Upper lobe of right lung (tissue), 1 donor: ENCODE measurements around the gene PPP4C. TPM values are rescaled to one million over a fixed set of nuclear protein-coding genes. Genes with fewer than 3 reads are reported as not detected.
"Not testable (repeated sequence)": the region's sequence is repeated elsewhere in the genome, so short reads cannot be mapped to it uniquely, and the experiment has no call there.

ENCODE experiments used
- ATAC-seq: fragments of 200-7000 bp; cut with Tn5 transposase; one replicate; pipeline ENCODE4 v1.9.1; 2020; ENCODE audit warnings: mild to moderate bottlenecking, moderate library complexity
- DNase-seq: peaks from one replicate; pipeline ENCODE4 v3.0.0-alpha.2; 2020
- H3K27ac ChIP-seq: fragments of 200-600 bp; one replicate; pipeline ENCODE4 v1.8.0; 2022
- H3K27me3 ChIP-seq: fragments of 200-600 bp; one replicate; pipeline ENCODE4 v1.8.0; 2022; ENCODE audit warnings: mild to moderate bottlenecking
- H3K36me3 ChIP-seq: fragments of 200-600 bp; one replicate; pipeline ENCODE4 v1.8.0; 2022
- H3K4me1 ChIP-seq: fragments of 200-600 bp; one replicate; pipeline ENCODE4 v1.8.0; 2022
- H3K4me3 ChIP-seq: fragments of 200-600 bp; one replicate; pipeline ENCODE4 v1.8.0; 2022; ENCODE audit warnings: mild to moderate bottlenecking
- H3K9me3 ChIP-seq: fragments of 200-600 bp; one replicate; pipeline ENCODE4 v1.8.0; 2022
- intact Hi-C: fragments of 100-400 bp; cut with DNase I; formaldehyde crosslinking; loops from one replicate; pipeline ENCODE4 v1.11.0; 2022
- total RNA-seq: library from RNA; stranded (reverse); fragmentation: NEBNext Ultra II Directional; extraction: Animal tissue kit (Norgen Biotek cat#: 25700); gene quantifications from one replicate; pipeline ENCODE4 v1.2.1, GENCODE V29; 2021
- TF ChIP-seq, protein P1 (sequence below): fragments of 200-600 bp; IDR thresholded peaks from one replicate; pipeline ENCODE4 v1.8.0; 2022; ENCODE audit warnings: antibody characterized with exemption
- donor health status: DM: no; HTN: yes; CAD: no; lungs with severe emphysema.

Gene PPP4C
- total RNA-seq, 1 donor from 2014 or later: 74.2 TPM

DNA sequence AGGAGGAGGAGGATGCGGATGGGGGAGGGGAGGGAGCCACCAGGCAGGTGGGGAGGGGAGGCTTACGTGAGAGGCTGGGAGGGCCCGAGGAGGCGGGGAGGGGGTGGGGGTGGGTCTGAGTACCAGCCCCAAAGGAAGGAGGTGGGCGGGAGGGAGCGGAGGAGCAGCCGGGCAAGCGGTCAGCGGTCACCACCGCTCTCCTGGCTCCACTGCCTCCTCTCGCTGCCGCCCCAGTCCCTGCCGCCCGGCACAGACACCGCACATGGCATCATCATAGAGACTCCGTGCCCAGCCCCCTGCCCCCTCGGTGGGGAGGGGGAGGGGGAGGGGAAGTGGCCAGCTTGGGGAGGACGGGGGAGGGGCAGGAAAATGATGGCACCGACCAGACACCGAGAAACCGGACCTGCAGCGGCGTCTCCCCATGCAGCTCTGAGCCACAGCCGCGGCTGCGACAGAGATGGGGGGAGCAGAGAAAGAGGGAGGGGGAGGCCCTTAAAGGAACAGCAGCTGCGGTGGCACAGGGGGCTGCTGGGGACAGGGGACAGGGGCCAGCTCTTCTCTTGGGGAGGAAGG lies 44.9 kb upstream of the PPP4C start, which contains the start of gene TLCD3B:
TLCD3B (minus strand) TSS at position 431 of the 573 bp plus-strand sequence. CDS start 744 bp downstream, outside the sequence.
- Histone ChIP-seq H3K36me3 (no peaks in the 10 kb centered on the region), H3K4me1 (peaks cover 5% of the 10 kb centered on the region), H3K27ac (no peak within 1 kb of the TSS), H3K9me3 (no peaks in the 10 kb centered on the region), H3K4me3 (no peak within 1 kb of the TSS), H3K27me3 (peaks cover 64% of the 10 kb centered on the region)
- TF ChIP-seq, protein P1, sequence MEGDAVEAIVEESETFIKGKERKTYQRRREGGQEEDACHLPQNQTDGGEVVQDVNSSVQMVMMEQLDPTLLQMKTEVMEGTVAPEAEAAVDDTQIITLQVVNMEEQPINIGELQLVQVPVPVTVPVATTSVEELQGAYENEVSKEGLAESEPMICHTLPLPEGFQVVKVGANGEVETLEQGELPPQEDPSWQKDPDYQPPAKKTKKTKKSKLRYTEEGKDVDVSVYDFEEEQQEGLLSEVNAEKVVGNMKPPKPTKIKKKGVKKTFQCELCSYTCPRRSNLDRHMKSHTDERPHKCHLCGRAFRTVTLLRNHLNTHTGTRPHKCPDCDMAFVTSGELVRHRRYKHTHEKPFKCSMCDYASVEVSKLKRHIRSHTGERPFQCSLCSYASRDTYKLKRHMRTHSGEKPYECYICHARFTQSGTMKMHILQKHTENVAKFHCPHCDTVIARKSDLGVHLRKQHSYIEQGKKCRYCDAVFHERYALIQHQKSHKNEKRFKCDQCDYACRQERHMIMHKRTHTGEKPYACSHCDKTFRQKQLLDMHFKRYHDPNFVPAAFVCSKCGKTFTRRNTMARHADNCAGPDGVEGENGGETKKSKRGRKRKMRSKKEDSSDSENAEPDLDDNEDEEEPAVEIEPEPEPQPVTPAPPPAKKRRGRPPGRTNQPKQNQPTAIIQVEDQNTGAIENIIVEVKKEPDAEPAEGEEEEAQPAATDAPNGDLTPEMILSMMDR: no peak
- ATAC-seq (no peak), DNase-seq (no peak)
- intact Hi-C loops: no loop called here

DNA sequence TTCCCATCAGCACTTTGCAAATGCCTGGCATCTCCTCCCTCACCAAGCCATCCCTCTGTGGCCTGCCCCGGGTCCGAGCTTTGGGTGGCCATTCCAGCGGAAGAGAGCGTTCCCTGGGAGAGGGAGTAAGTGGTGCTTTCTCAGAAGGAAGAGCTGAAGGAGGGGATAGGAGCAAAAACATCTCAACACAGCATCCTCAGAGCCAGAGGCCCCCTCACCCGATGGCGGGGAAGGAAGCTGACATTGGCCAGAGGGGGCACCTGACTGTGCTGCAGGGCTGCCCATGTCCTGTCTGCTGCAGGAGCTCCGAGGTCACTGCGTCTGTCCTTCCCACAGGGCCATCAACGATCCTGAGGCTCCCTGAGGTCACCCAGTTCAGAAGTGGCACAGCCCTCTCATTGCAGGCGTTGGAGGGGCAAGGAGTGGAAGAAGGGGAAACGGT lies 44.3 kb upstream of the PPP4C start:
- intact Hi-C loops: no loop called here
- ATAC-seq: no peak
- Histone ChIP-seq H3K4me1 (peaks cover 5% of the 10 kb centered on the region), H3K4me3 (no peak overlapping the region), H3K27me3 (peaks cover 60% of the 10 kb centered on the region), H3K27ac (no peak overlapping the region), H3K36me3 (no peaks in the 10 kb centered on the region), H3K9me3 (no peaks in the 10 kb centered on the region)
- TF ChIP-seq, protein P1: no peak
- no peak for DNase-seq

DNA sequence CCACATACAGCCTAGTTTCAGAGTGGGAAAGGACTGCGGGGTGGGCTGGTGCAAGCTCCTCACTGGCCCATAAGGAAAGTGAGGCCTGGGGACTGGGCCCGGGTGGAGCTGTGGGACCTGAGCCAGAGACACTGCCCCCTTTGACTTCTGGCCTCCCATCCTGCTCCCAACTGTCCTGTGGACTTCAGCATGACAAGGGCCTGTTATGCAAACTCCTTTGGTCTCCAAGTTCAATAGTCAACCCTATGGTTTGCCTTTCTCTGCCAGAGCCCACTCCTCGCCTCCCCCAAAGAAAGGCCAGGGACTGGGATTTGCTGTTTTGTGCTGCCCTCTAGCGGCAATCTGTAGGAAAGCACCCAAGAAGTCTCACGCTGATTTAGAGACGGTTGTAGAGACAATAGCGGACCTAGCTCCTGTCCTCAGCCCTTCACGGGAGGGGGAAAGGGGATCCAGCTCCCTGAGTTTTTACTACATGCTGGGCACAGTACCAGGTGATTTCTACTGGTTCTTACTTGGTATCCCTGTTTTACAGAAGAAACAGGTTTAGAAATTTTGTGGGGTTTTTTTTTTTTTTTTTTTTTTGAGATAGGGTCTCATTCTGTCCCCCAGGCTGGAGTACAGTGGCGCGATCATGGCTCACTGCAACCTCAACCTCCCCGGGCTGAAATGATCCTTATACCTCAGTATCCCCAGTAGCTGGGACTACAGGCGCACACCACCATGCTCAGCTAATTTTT lies 43.5 kb upstream of the PPP4C start:
- intact Hi-C loops: no loop called here
- Histone ChIP-seq H3K4me3 (no peak overlapping the region), H3K27me3 (peaks cover 59% of the 10 kb centered on the region), H3K36me3 (no peaks in the 10 kb centered on the region), H3K27ac (no peak overlapping the region), H3K9me3 (no peaks in the 10 kb centered on the region), H3K4me1 (peaks cover 5% of the 10 kb centered on the region)
- ATAC-seq: peak; percentile 66
- TF ChIP-seq, protein P1: peak; percentile 70
- DNase-seq: no peak

DNA sequence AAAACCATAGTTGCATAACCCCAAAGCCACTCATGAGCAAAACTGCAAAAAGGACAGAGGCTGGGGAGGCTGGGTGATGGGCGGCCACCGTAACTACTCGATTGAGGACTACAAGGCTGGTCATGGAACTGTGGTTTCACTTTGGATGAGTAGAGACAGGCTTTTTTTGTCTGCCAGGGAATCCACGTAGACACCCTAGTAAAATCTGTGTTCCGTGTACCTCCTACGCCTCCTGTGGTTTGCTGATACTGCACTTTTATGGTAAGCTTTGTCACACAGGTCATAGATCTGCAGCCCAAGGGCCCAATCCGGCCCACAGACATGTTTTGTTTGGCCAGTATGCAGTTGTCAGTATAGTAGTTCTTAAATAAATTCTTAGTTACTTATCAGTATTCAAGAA lies 42.5 kb upstream of the PPP4C start:
- ATAC-seq (no peak), DNase-seq (no peak)
- H3K27me3 ChIP-seq: peaks cover 59% of the 10 kb centered on the region
- no peaks in the 10 kb centered on the region for H3K36me3 ChIP-seq
- peaks cover 5% of the 10 kb centered on the region for H3K4me1 ChIP-seq
- intact Hi-C loops: no loop called here
- no peak overlapping the region for H3K4me3 ChIP-seq
- TF ChIP-seq, protein P1: no peak
- no peak overlapping the region for H3K27ac ChIP-seq
- H3K9me3 ChIP-seq: no peaks in the 10 kb centered on the region

DNA sequence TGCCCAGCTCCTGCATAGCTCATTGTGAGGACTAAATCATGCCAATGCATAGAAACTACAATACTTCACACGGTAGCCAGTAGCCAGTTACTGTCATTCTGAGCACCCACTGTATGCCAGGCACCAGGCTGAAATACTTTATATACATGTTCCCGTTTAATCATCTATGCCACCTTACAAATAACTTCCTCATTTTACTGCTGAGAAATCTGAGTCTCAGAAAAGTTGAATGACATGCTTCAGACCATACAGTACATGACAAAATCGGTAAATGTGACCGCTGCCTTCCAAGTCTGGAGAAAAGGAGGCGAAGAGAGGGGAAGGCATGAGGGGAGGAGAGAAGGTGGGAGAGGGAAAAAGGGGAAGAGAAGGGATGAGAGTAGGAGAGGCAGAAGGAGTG lies 35.6 kb upstream of the PPP4C start:
- Histone ChIP-seq H3K9me3 (no peaks in the 10 kb centered on the region), H3K27me3 (peaks cover under 1% of the 10 kb centered on the region), H3K36me3 (no peaks in the 10 kb centered on the region), H3K27ac (no peak overlapping the region), H3K4me3 (no peak overlapping the region), H3K4me1 (no peaks in the 10 kb centered on the region)
- DNase-seq (no peak), ATAC-seq (no peak)
- intact Hi-C loops: no loop called here
- TF ChIP-seq, protein P1: no peak

DNA sequence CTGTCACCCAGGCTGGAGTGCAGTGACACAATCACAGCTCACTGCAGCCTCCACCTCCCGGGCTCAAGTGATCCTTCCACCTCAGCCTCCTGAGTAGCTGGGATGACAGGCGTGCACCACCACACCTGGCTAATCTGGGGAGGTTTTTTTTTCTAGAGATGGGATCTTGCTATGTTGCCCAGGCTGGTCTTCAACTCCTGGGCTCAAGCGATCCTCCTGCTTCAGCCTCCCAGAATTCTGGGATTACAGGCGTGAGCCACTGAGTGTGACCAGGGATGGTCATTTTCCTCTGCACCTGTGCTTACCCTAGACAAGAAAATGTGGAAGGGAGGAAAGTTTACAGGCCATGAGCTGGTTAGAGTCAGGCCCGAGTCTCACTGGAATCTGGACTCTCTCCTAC lies 35.1 kb upstream of the PPP4C start:
- H3K4me1 ChIP-seq, H3K4me3 ChIP-seq, H3K9me3 ChIP-seq, H3K36me3 ChIP-seq, intact Hi-C loops, H3K27me3 ChIP-seq, DNase-seq, ATAC-seq, H3K27ac ChIP-seq: not testable (repeated sequence)
